NOMO-1 (cell line): ENCODE measurements around the gene ZCCHC2.
A peak's percentile ranks its signal among the peaks of the same experiment; 100 is the strongest.

Experiments
- DNase-seq, 2 experiments: peaks; one replicate each; lab custom pipeline; 2025; ENCODE audit not compliant: unreplicated experiment in 2 of 2; lab: John Stamatoyannopoulos, UW

The ZCCHC2 gene

DNA sequence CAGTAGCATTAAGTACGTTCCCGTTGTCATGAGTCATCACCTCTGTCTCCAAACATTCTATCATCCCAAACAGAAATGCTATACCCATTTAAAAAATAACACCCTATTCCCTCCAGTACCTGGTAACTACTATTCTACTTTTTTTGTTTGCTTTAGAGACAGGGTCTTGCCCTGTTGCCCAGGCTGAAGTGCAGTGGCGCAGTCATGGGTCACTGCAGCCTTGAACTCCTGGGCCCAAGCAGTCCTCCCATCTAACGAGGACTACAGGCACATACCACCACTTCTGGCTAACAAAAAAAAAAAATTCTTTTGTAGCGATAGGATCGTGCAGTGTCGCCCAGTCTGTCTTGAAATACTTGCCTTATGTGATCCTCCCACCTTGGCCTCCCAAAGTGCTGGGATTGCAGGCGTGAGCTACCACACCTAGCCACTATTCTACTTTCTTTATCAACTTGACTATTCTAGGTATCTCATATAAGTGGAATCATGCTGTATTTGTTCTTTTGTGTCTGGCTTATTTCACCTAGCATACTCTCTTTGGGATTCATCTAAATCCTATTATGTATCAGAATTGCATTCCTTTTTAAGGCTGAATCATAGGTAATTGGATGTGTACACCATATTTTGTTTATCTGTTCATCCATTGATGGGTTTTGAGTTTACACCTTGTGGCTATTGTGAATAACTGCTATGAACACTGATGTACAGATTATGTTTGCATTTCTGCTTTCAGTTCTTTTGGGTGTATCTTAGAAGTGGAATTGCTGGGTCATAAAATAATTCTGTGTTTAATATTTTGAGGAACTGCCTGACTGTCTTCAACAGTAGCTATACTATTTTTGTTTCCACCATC, 14.4 kb downstream of the ZCCHC2 start:
- no peak for DNase-seq

GRCh38 chr18:62537946-62538345, 15.1 kb downstream of the ZCCHC2 start:
- no peak for DNase-seq

- DNase-seq, result no peak
Measured at GRCh38 chr18:62538881-62539280, 16.1 kb downstream of the ZCCHC2 start.

DNA sequence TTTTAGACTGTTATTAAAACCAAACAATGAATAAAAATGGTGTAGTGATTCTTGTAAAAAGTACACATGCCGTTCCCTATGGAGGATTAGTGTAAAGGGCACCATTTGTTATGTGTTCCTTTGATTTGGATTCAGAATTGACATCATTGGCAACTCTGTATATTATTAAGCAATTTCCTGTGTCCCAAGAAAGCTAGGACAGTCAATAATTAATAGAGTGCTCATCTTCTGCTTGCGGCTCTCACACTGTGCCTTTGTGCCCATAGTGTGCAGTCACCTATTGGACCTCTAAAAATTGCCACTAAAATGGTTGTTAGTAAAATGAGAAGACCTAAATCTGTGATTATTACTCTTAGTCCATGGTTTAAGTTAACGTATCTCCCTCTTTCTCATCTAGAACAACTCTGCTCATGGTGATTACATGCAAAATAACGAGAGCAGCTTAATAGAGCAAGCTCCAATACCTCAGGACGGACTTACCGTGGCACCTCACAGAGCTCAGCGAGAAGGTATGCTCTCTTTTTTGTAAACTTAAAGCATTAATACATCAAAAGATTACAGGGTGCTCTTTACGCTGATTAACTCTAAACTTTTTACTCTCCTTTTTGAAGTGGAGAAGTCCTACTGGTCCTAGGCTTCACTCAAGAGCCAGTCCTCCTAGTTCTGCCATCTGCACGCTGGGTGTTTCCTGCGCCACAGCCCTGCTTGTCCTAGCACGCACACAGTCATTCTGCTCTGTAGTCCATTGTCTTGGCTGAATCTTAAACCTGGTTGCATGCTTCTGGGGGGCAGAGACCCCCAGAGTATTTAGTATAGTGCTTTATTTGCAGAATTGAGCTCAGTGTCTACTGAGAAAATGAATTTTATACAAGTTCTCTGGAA, 16.7 kb downstream of the ZCCHC2 start:
- DNase-seq, result no peak

GRCh38 chr18:62543021-62543420, 20.2 kb downstream of the ZCCHC2 start:
- no peak for DNase-seq

DNA sequence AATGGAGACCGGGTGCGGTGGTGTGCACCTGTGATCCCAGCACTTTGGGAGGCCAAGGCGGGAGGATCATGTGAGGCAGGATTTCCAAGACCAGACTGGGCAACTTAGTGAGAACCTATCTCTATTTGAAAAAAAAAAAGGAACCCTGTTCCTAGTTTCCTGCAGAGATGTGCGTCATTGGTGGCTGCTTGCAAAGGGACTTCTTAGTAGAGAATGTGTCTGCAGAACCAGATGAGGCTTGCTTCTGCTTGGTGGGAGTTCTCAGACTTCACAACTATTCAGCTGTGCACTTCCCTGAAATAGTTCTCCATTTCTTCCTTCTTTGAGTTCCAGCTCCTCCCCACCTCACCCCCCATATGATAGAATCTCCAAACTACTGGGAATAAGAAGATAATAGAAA, 22.3 kb downstream of the ZCCHC2 start:
- DNase-seq, result no peak

DNA sequence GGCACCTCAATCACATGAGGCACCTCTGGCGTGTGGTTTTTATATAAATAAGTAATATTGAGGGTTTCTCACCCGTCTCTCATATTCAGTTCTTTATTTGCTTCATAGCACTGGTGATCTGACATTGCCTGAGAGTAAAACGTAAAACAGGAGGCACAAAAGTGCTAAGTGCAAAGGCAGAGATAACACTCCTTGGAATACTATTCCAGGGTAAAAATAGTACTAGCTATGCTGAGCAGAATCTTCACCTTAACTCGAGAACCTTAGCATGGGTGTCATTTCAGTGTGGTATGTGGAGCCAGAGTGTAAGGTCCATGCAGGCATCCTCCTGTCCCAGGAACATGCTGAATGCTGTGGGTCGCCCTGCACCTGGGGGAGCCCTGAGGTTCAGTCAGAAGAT, 26.9 kb downstream of the ZCCHC2 start:
- no peak for DNase-seq

DNA sequence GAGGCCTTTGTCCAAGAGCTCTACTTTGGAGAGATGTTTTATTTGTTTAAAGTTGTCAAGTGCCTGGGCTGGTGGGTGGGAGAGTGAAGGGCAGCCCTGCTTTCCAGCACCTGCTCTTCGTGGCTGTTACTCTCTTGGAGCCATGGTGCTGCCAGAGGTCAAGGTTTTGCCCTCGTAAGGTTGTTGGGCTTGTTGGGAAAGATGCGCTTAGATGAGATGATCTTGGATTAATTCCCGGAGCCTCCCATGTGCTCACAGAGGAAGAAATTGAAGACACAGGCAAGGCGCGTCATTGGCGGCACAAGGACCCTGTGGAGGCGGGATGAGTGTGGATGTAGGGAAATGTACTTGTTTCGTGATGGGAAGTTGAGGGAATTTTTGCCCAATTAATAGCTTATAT, 27.9 kb downstream of the ZCCHC2 start:
- DNase-seq, result no peak

- DNase-seq, result no peak
Measured at GRCh38 chr18:62551972-62552513, 29.2 kb downstream of the ZCCHC2 start.

DNA sequence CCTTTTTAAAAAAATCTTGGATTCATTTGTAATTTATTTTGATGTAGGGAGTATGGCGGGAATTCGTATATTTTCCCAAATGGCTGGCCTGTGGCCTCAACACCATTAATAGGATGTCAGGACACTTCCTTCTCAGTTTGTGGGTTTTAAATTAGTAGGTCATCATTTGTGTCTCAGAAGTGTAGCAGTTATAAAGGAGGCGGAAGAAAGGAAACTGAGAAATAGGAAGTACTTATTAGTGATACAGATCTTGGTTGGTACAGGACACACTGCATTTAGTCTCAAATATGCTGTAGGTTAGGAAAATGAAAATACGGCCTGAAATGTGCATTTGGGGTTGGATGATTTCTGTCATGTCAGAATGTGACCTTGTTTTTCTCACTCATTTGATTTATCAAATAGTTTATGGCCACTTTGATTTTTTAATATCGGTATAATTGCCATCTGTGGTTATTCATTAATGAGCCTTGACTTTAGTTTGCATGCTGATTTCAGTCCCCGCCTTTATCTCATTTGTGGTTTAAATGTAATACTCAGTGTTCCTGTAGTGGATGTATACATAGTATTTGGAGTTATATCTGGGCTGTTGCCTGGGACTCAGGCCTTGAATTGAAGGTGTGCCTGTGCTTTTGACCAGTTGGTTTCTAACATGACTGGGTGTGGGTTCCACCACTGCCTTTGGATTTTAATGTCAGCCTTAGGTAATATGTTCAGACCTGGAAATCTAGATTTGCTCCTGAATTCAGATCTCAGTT, 31.4 kb downstream of the ZCCHC2 start:
- DNase-seq, result peak in 1 of 2 experiments; percentile 60

DNA sequence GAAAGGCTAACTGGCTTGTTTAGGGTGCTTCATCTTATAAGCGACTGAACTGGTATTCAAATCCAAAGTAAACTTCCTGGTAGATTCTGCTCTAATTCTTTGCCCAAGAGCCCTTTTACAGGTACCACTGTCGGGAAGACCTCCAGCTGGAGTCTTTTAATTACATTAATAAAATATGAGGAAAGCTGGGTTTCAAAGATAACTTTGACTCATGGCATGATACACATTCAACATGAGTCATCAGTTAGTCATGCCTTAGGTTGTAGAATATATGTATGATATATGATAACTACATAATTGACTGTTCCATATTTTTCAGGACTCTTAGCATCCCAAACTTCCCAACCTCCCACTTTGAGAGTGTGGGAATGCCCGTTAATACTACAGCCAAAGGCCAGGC, 32.3 kb downstream of the ZCCHC2 start:
- no peak for DNase-seq

DNA sequence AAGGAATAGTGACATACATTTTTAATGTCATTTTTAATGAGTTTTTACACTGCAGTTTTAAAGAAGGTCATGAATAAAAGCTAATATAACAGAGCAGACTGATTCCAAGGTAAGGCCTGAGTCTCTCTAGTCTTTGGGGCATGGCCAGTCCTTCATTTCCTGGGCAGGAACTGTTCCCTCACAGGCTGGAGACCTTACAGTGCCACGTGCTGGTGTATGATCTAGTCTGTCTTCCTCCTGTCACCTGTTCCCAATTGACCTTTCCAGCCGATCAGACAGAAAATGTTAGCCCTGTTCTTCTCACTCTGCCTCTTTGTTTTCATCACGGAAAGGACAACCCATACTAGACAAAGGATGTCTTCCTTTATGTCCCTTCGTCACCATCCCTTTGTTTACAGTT, 33.6 kb downstream of the ZCCHC2 start:
- DNase-seq, result no peak

DNA sequence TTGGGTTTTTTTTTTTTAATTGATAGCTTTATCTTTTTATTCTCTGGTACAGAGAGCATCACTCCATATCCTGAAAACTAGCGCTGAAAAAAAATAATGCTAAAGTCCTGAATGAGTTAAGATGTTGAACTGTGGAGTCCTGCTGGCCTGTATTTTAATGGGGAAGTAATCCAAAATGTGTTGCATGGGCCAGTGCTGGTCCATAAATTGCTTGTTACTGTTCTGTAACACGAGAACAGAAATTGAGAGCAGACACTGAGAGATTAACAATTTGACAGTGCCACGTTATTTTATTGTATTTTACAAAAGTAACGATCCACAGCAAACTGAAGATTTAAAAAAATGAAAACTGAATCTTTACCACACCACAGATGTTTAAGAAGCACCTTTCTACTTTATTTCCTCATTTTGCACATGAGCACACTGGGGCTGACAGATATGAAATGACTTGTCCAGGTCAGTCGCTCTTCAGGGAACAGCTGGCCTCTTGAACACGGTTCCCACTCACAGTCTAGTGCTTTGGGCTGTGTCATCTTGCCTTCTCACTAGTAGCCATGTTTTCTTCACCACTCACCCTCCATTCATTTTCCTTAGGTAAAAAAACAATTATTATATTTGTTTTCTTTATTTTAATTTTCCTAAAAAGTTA, 35.3 kb downstream of the ZCCHC2 start:
- DNase-seq, result no peak

GRCh38 chr18:62564044-62564443, 41.2 kb downstream of the ZCCHC2 start:
- no peak for DNase-seq

- peak in 1 of 2 experiments; percentile 43 for DNase-seq
Measured at GRCh38 chr18:62566199-62566598, 43.4 kb downstream of the ZCCHC2 start.

- DNase-seq, result no peak
Measured at GRCh38 chr18:62566818-62567217, 44.0 kb downstream of the ZCCHC2 start.

DNA sequence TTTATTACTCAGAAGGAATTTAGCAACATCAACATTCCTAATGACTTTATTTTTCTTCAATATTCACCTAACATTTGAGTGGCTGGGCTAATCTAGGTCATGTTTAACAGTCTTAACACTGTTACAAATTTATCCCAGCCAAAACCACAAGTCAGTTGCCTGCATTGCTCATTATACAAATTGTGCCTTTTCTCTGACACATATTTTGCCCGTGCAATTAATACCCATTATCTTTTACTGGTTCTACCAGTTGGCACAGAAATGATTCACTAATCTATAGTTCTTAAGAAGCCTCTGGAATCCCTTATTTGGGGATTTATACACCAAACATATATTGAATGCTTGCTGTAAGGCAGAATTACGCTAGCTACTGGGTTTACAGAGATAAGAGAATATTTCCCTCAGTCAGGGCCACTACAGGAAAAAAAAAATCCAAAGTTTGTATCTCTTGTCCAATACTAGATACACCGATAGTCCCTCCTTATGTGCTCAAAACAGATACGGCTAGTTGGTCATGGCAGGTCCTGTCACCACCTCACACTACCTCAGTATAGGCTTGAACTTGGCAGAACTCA, 46.3 kb downstream of the ZCCHC2 start:
- DNase-seq, result no peak

GRCh38 chr18:62571037-62571436, 48.2 kb downstream of the ZCCHC2 start:
- DNase-seq, result no peak

DNA sequence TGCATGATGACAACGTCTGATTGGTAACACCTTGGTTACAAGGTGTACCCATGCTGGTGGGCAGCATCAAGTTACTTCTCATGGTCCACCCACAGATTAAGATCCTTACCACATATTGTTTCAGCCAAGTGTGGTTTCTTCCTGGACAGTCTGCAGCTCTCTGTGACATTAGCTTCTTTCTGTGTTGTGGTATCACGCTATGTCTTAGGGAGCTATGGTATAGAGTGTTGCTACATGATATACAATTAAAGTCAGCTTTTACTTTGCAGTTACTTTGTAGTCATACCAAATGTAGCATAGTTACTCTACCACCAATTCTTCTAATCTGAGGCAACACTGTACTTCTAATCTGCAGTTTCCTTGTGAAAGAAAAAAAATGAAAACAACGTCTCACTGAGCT, 48.8 kb downstream of the ZCCHC2 start:
- DNase-seq, result no peak

DNA sequence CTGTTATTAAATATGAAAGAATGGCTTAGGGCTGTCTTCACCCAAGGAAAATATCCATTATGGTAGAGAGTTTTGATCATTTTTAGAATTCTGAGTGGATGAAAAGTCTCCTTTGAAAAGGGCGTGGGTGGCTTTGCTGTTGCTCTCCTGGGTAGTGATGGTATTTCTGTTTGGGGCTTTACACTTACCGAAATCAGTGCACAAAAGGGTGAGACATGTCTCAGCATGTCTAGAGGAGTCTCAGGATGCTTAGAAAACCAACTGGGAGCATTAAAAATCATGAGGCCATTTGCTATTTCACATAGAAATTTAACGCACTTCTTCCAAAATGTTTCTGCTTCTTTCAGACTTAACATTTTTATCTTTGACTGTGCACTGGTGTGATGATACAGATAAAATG, 49.6 kb downstream of the ZCCHC2 start:
- no peak for DNase-seq
